Dermis microvascular lymphatic vessel endothelial cell (primary cell): Measurements from ENCODE around the gene MSI2. TPM values are rescaled to one million over a fixed set of nuclear protein-coding genes. Genes with fewer than 3 reads are reported as not detected.
A peak's percentile ranks its signal among the peaks of the same experiment; 100 is the strongest.
"Not testable (repeated sequence)": the region's sequence is repeated elsewhere in the genome, so short reads cannot be mapped to it uniquely, and the experiment has no call there.

Experiments used
- DNase-seq, 2 donors: peaks; one replicate each; pipeline versions ENCODE4 v3.0.0 to v3.0.0-alpha.2; 2010; ENCODE audit warnings: low read depth in 2 of 2
- total RNA-seq: library from RNA; depleted of rRNA; stranded (reverse); fragments of >200 nt; gene quantifications from 2 replicates; pipeline ENCODE4 v1.2.1, GENCODE V29; 2014

The MSI2 gene
- total RNA-seq, 1 donor from 2014 or later, result 7.4 TPM

- DNase-seq, result no peak
Measured at GRCh38 chr17:57289613-57290012, 33.3 kb downstream of the MSI2 start.

- DNase-seq, result no peak
Measured at GRCh38 chr17:57290981-57291380, 34.7 kb downstream of the MSI2 start.

GRCh38 chr17:57292091-57292490 lies 35.8 kb downstream of the MSI2 start:
- no peak for DNase-seq

GRCh38 chr17:57293077-57293476 lies 36.8 kb downstream of the MSI2 start:
- DNase-seq, result no peak

GRCh38 chr17:57294101-57294500 lies 37.8 kb downstream of the MSI2 start:
- DNase-seq, result no peak

GRCh38 chr17:57294629-57295501 lies 38.5 kb downstream of the MSI2 start:
- DNase-seq, result peak in 1 of 2 donors; percentile 4

- peak in 1 of 2 donors; percentile 56 for DNase-seq
Measured at GRCh38 chr17:57295526-57296023, 39.3 kb downstream of the MSI2 start.

- DNase-seq, result no peak
Measured at GRCh38 chr17:57296231-57296630, 39.9 kb downstream of the MSI2 start.

- DNase-seq, result no peak
Measured at GRCh38 chr17:57299176-57299575, 42.9 kb downstream of the MSI2 start.

GRCh38 chr17:57300592-57300991 lies 44.3 kb downstream of the MSI2 start:
- not testable (repeated sequence) for DNase-seq

GRCh38 chr17:57302690-57303465 lies 46.6 kb downstream of the MSI2 start:
- DNase-seq, result no peak

- DNase-seq, result no peak
Measured at GRCh38 chr17:57305144-57305728, 48.9 kb downstream of the MSI2 start.

- DNase-seq, result no peak
Measured at GRCh38 chr17:57305908-57306504, 49.7 kb downstream of the MSI2 start.

GRCh38 chr17:57308543-57309186 lies 52.3 kb downstream of the MSI2 start:
- no peak for DNase-seq

- no peak for DNase-seq
Measured at GRCh38 chr17:57309479-57309878, 53.2 kb downstream of the MSI2 start.

GRCh38 chr17:57311281-57312216 lies 55.2 kb downstream of the MSI2 start:
- DNase-seq, result no peak

- DNase-seq, result no peak
Measured at GRCh38 chr17:57312242-57312641, 55.9 kb downstream of the MSI2 start.

GRCh38 chr17:57313097-57313835 lies 56.9 kb downstream of the MSI2 start:
- DNase-seq, result no peak
